Measurements from ENCODE around the gene CNBD2. TPM values are rescaled to one million over a fixed set of nuclear protein-coding genes. Genes with fewer than 3 reads are reported as not detected.
A peak's percentile ranks its signal among the peaks of the same experiment; 100 is the strongest.
"Not testable (repeated sequence)": the region's sequence is repeated elsewhere in the genome, so short reads cannot be mapped to it uniquely, and the experiment has no call there.

The CNBD2 gene
- total RNA-seq, 4 donors from 2014 or later, result 4.3 to 17.9 (median 8.6) TPM

- Histone ChIP-seq H3K27me3 (no peaks in the 10 kb centered on the region), H3K36me3 (peaks cover 0 to 4% (median 0%) of the 10 kb centered on the region in 3 donors), H3K9me3 (no peaks in the 10 kb centered on the region), H3K4me3 (peak overlapping the region; percentile 63 to 97 (median 86)), H3K4me1 (peaks cover 0 to 27% (median 9%) of the 10 kb centered on the region in 4 donors), H3K27ac (peak overlapping the region; percentile 94 to 100 (median 98))
- TF ChIP-seq CTCF (IDR thresholded peaks at IDR 0.05) (no peak), POLR2A (IDR thresholded peaks at IDR 0.05) (no peak)
- DNase-seq, result no peak
Observed at GRCh38 chr20:35952480-35953386, 15.7 kb upstream of the CNBD2 start.

GRCh38 chr20:35953387-35954199 is 14.8 kb upstream of the CNBD2 start:
- H3K9me3 ChIP-seq, result no peaks in the 10 kb centered on the region
- H3K4me1 ChIP-seq, result peaks cover 0 to 21% (median 9%) of the 10 kb centered on the region in 4 donors
- TF ChIP-seq CTCF (IDR thresholded peaks at IDR 0.05), result no peak
- TF ChIP-seq POLR2A (IDR thresholded peaks at IDR 0.05), result no peak
- H3K27me3 ChIP-seq, result no peaks in the 10 kb centered on the region
- H3K4me3 ChIP-seq, result peak overlapping the region; percentile 63 to 97 (median 86)
- H3K36me3 ChIP-seq, result no peaks in the 10 kb centered on the region
- peak; percentile 52 to 76 (median 74) for DNase-seq
- peak overlapping the region; percentile 94 to 100 (median 98) for H3K27ac ChIP-seq

GRCh38 chr20:35954200-35954906 is 14.0 kb upstream of the CNBD2 start, which contains the start of gene SCAND1:
SCAND1 (minus strand) TSS chr20:35954502; CDS start chr20:35954284, 218 bp downstream.
- no peaks in the 10 kb centered on the region for H3K36me3 ChIP-seq
- TF ChIP-seq POLR2A (IDR thresholded peaks at IDR 0.05) (peak; percentile 92), CTCF (IDR thresholded peaks at IDR 0.05) (peak; percentile 94 to 99 (median 98))
- peak within 1 kb of the TSS; percentile 94 to 100 (median 98) for H3K27ac ChIP-seq
- H3K4me3 ChIP-seq, result peak within 1 kb of the TSS; percentile 63 to 97 (median 86)
- peaks cover 0 to 21% (median 9%) of the 10 kb centered on the region in 4 donors for H3K4me1 ChIP-seq
- no peaks in the 10 kb centered on the region for H3K27me3 ChIP-seq
- no peaks in the 10 kb centered on the region for H3K9me3 ChIP-seq
- peak; percentile 95 to 99 (median 98) for DNase-seq

GRCh38 chr20:35954907-35955251 is 13.5 kb upstream of the CNBD2 start:
- H3K36me3 ChIP-seq, result no peaks in the 10 kb centered on the region
- H3K9me3 ChIP-seq, result no peaks in the 10 kb centered on the region
- H3K27ac ChIP-seq, result peak overlapping the region; percentile 94 to 100 (median 98)
- peak in 1 of 3 donors; percentile 40 for DNase-seq
- H3K27me3 ChIP-seq, result no peaks in the 10 kb centered on the region
- H3K4me3 ChIP-seq, result peak overlapping the region; percentile 63 to 97 (median 86)
- peaks cover 0 to 21% (median 9%) of the 10 kb centered on the region in 4 donors for H3K4me1 ChIP-seq
- TF ChIP-seq POLR2A (IDR thresholded peaks at IDR 0.05), result no peak
- TF ChIP-seq CTCF (IDR thresholded peaks at IDR 0.05), result no peak

GRCh38 chr20:35956616-35957015 is 11.8 kb upstream of the CNBD2 start:
- peak in 1 of 3 donors; percentile 66 for DNase-seq
- H3K9me3 ChIP-seq, result no peaks in the 10 kb centered on the region

GRCh38 chr20:35959291-35959690 is 9.1 kb upstream of the CNBD2 start:
- DNase-seq, H3K27me3 ChIP-seq, H3K27ac ChIP-seq, H3K4me1 ChIP-seq, H3K4me3 ChIP-seq, H3K36me3 ChIP-seq, H3K9me3 ChIP-seq: not testable (repeated sequence)

More at GRCh38 chr20:35956616-35957015, 11.8 kb upstream of the CNBD2 start:
- TF ChIP-seq POLR2A (IDR thresholded peaks at IDR 0.05) (peak in 1 of 2 donors; percentile 30), CTCF (IDR thresholded peaks at IDR 0.05) (no peak)
- no peaks in the 10 kb centered on the region for H3K27me3 ChIP-seq
- H3K4me1 ChIP-seq, result peaks cover 0 to 21% (median 9%) of the 10 kb centered on the region in 4 donors
- H3K4me3 ChIP-seq, result no peak overlapping the region
- no peak overlapping the region for H3K27ac ChIP-seq
- H3K36me3 ChIP-seq, result no peaks in the 10 kb centered on the region
